A549 treated with DMSO at 1 μM for 4 hours (cell line): Measurements from ENCODE around the gene LINC00632. TPM values are rescaled to one million over a fixed set of nuclear protein-coding genes. Genes with fewer than 3 reads are reported as not detected.

Source experiments
- total RNA-seq: library from RNA; stranded (reverse); fragments of 200-300 nt; extraction: Qiagen RNA extraction; gene quantifications from 5 replicates; pipeline ENCODE4 v1.2.3, GENCODE V29; 2022; ENCODE audit warnings: low read depth

LINC00632 gene
- total RNA-seq, result 2.4 to 3.6 TPM (median 2.8 TPM) in 5 replicates

GRCh38 chrX:140709421-140709846 lies at the start of gene LINC00632:
Gene LINC00632 (plus strand): TSS chrX:140709759.

Other genes starting within 250 kb of the LINC00632 start
- not detected in 5 replicates for gene SOX3, start 204.7 kb upstream of the LINC00632 start, total RNA-seq